Thoracic aorta (tissue), 2 donors: Measurements from ENCODE around the gene OR4L1. TPM values are rescaled to one million over a fixed set of nuclear protein-coding genes. Genes with fewer than 3 reads are reported as not detected.
"Not testable (repeated sequence)": the region's sequence is repeated elsewhere in the genome, so short reads cannot be mapped to it uniquely, and the experiment has no call there.

Experiments used
- ATAC-seq: fragments of 150-250 bp; one replicate; pipeline ENCODE4 v1.8.0; 2017; ENCODE audit warnings: low read depth; ENCODE audit not compliant: insufficient number of reproducible peaks, low FRiP score
- DNase-seq: peaks from one replicate; pipeline ENCODE4 v3.0.0-alpha.2; 2020; ENCODE audit warnings: low spot score
- H3K27ac ChIP-seq, 2 donors: fragments of 200-600 bp; sonication (generic); 1 replicate in 1 of 2; 2 replicates in 1 of 2; pipeline ENCODE4 v1.5.1; 2016; ENCODE audit warnings: mild to moderate bottlenecking in 2 of 2, moderate library complexity in 2 of 2
- H3K27me3 ChIP-seq: fragments of 200-600 bp; sonication (generic); replicated peaks from 2 replicates; pipeline ENCODE4 v1.6.0; 2016; ENCODE audit warnings: mild to moderate bottlenecking; ENCODE audit not compliant: insufficient read depth
- H3K36me3 ChIP-seq: fragments of 200-600 bp; sonication (generic); one replicate; pipeline ENCODE4 v1.5.1; 2016
- H3K4me1 ChIP-seq, 2 donors: fragments of 200-600 bp; sonication (generic); 1 replicate in 1 of 2; 2 replicates in 1 of 2; pipeline versions ENCODE4 v1.5.1 to v1.6.0; 2016; ENCODE audit warnings: low read depth in 2 of 2, mild to moderate bottlenecking in 1 of 2; ENCODE audit not compliant: control insufficient read depth in 1 of 2
- H3K4me3 ChIP-seq: fragments of 200-600 bp; sonication (generic); 2 replicates; pipeline ENCODE4 v1.5.1; 2016; ENCODE audit warnings: mild to moderate bottlenecking
- H3K9me3 ChIP-seq: fragments of 200-600 bp; sonication (generic); 2 replicates; pipeline ENCODE4 v1.5.1; 2016
- CTCF ChIP-seq: fragments of 200-600 bp; sonication (generic); IDR thresholded peaks from one replicate; pipeline ENCODE4 v1.5.1; 2019; ENCODE audit warnings: antibody characterized with exemption
- total RNA-seq, 2 donors: library from RNA; depleted of rRNA; stranded (reverse); fragments of >200 nt; gene quantifications; one replicate each; pipeline versions ENCODE4 v1.1.0 to v1.2.3, GENCODE V29; 2016

Gene OR4L1
- total RNA-seq, 2 donors from 2014 or later = not detected

- DNase-seq = no peak
- Histone ChIP-seq H3K4me3 (no peak overlapping the region), H3K9me3 (no peaks in the 10 kb centered on the region), H3K4me1 (no peaks in the 10 kb centered on the region), H3K27me3 (no peaks in the 10 kb centered on the region), H3K36me3 (no peaks in the 10 kb centered on the region), H3K27ac (no peak overlapping the region)
- no peak for ATAC-seq
- no peak for TF ChIP-seq CTCF
These were observed 15.6 kb upstream of the OR4L1 start for GRCh38 chr14:20044243-20044642.

- no peak overlapping the region for H3K4me3 ChIP-seq
- DNase-seq (no peak), ATAC-seq (no peak)
- no peaks in the 10 kb centered on the region for H3K4me1 ChIP-seq
- H3K27me3 ChIP-seq = no peaks in the 10 kb centered on the region
- H3K27ac ChIP-seq = no peak overlapping the region
- H3K36me3 ChIP-seq = no peaks in the 10 kb centered on the region
- TF ChIP-seq CTCF = no peak
- H3K9me3 ChIP-seq = no peaks in the 10 kb centered on the region
These were observed 11.6 kb upstream of the OR4L1 start for GRCh38 chr14:20048202-20048601.

GRCh38 chr14:20092050-20092449 lies 32.2 kb downstream of the OR4L1 start:
- no peaks in the 10 kb centered on the region for H3K36me3 ChIP-seq
- ATAC-seq = no peak
- H3K4me1 ChIP-seq = no peaks in the 10 kb centered on the region
- DNase-seq = no peak
- H3K4me3 ChIP-seq = no peak overlapping the region
- H3K27me3 ChIP-seq = no peaks in the 10 kb centered on the region
- no peak overlapping the region for H3K27ac ChIP-seq
- H3K9me3 ChIP-seq = no peaks in the 10 kb centered on the region
- TF ChIP-seq CTCF = no peak

- no peak for DNase-seq
- Histone ChIP-seq H3K27ac (no peak overlapping the region), H3K4me1 (no peaks in the 10 kb centered on the region), H3K36me3 (no peaks in the 10 kb centered on the region), H3K9me3 (no peaks in the 10 kb centered on the region), H3K27me3 (no peaks in the 10 kb centered on the region), H3K4me3 (no peak overlapping the region)
- no peak for TF ChIP-seq CTCF
- ATAC-seq = no peak
These were observed 33.6 kb downstream of the OR4L1 start for GRCh38 chr14:20093442-20093841.

- not testable (repeated sequence) for H3K27me3 ChIP-seq, H3K36me3 ChIP-seq, H3K4me1 ChIP-seq, H3K9me3 ChIP-seq, H3K27ac ChIP-seq, ATAC-seq, DNase-seq, H3K4me3 ChIP-seq
These were observed 39.3 kb downstream of the OR4L1 start for GRCh38 chr14:20098926-20099770.

GRCh38 chr14:20110438-20110837 lies 50.6 kb downstream of the OR4L1 start, which contains the start of gene OR4K17:
OR4K17 (plus strand) TSS chr14:20110739; CDS start chr14:20117500, 6,761 bp downstream.
- H3K36me3 ChIP-seq = no peaks in the 10 kb centered on the region
- H3K27me3 ChIP-seq = no peaks in the 10 kb centered on the region
- TF ChIP-seq CTCF = no peak
- H3K9me3 ChIP-seq = no peaks in the 10 kb centered on the region
- ATAC-seq (no peak), DNase-seq (no peak)
- no peaks in the 10 kb centered on the region for H3K4me1 ChIP-seq
- H3K27ac ChIP-seq = no peak within 1 kb of the TSS
- H3K4me3 ChIP-seq = no peak within 1 kb of the TSS
